A673 (cell line): ENCODE data around the gene CPNE8.

Source experiments
- EZH2 ChIP-seq: fragments of 200-600 bp; sonication (generic); IDR thresholded peaks from 2 replicates; pipeline ENCODE4 v1.6.1; 2017; ENCODE audit warnings: borderline replicate concordance, low read depth, mild to moderate bottlenecking, mixed read lengths, antibody characterized with exemption, low read length; ENCODE audit not compliant: poor library complexity, severe bottlenecking
- TF ChIP-seq, protein P1 (sequence below): fragments of 300-800, 200-600 bp; sonication (generic); conservative IDR thresholded peaks from 2 replicates; pipeline ENCODE4 v1.5.1; 2017; ENCODE audit warnings: low read depth, mild to moderate bottlenecking, antibody characterized with exemption, low read length, moderate library complexity, mixed read lengths

GRCh38 chr12:38746744-38747143, 158.6 kb downstream of the CPNE8 start:
- TF ChIP-seq, protein P1, sequence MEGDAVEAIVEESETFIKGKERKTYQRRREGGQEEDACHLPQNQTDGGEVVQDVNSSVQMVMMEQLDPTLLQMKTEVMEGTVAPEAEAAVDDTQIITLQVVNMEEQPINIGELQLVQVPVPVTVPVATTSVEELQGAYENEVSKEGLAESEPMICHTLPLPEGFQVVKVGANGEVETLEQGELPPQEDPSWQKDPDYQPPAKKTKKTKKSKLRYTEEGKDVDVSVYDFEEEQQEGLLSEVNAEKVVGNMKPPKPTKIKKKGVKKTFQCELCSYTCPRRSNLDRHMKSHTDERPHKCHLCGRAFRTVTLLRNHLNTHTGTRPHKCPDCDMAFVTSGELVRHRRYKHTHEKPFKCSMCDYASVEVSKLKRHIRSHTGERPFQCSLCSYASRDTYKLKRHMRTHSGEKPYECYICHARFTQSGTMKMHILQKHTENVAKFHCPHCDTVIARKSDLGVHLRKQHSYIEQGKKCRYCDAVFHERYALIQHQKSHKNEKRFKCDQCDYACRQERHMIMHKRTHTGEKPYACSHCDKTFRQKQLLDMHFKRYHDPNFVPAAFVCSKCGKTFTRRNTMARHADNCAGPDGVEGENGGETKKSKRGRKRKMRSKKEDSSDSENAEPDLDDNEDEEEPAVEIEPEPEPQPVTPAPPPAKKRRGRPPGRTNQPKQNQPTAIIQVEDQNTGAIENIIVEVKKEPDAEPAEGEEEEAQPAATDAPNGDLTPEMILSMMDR, result no peak
- no peak for TF ChIP-seq EZH2
